GM21786 (cell line): ENCODE data around the gene BNIPL.

ENCODE experiments used
- ATAC-seq: cut with Tn5 transposase; IDR thresholded peaks from one replicate; pipeline ENCODE4 v1.9.1; 2021; ENCODE audit not compliant: unreplicated experiment

Gene BNIPL

GRCh38 chr1:151036356-151036755 is at the start of gene BNIPL:
BNIPL (plus strand) TSS chr1:151036586; CDS start chr1:151036726, 140 bp downstream.
- no peak for ATAC-seq

- no peak for ATAC-seq
These were observed 48.5 kb upstream of the BNIPL start for GRCh38 chr1:150987924-150988323.

GRCh38 chr1:150992626-150993025 is 43.8 kb upstream of the BNIPL start:
- ATAC-seq: no peak

GRCh38 chr1:150994248-150994647 is 42.1 kb upstream of the BNIPL start:
- no peak for ATAC-seq

GRCh38 chr1:150995460-150995859 is 40.9 kb upstream of the BNIPL start:
- ATAC-seq: no peak

GRCh38 chr1:150995896-150996295 is 40.5 kb upstream of the BNIPL start:
- ATAC-seq: no peak

GRCh38 chr1:150997126-150997872 is 39.1 kb upstream of the BNIPL start:
- ATAC-seq: no peak

GRCh38 chr1:150997949-150998348 is 38.4 kb upstream of the BNIPL start:
- ATAC-seq: no peak

GRCh38 chr1:150999051-150999674 is 37.2 kb upstream of the BNIPL start:
- ATAC-seq: no peak

GRCh38 chr1:150999926-151000325 is 36.5 kb upstream of the BNIPL start:
- no peak for ATAC-seq

- ATAC-seq: no peak
These were observed 36.0 kb upstream of the BNIPL start for GRCh38 chr1:151000408-151000807.

GRCh38 chr1:151001602-151002001 is 34.8 kb upstream of the BNIPL start:
- no peak for ATAC-seq

- no peak for ATAC-seq
These were observed 34.3 kb upstream of the BNIPL start for GRCh38 chr1:151002051-151002450.

- no peak for ATAC-seq
These were observed 33.8 kb upstream of the BNIPL start for GRCh38 chr1:151002611-151003010.

GRCh38 chr1:151003180-151003579 is 33.2 kb upstream of the BNIPL start:
- no peak for ATAC-seq

GRCh38 chr1:151005729-151006319 is 30.6 kb upstream of the BNIPL start:
- no peak for ATAC-seq

- peak; percentile 41 for ATAC-seq
These were observed 29.9 kb upstream of the BNIPL start, which contains the start of gene MINDY1 for GRCh38 chr1:151006327-151007052. MINDY1 (minus strand) TSS chr1:151006902; CDS start chr1:151002617, 4,285 bp downstream.

- no peak for ATAC-seq
These were observed 28.5 kb upstream of the BNIPL start for GRCh38 chr1:151007853-151008243.

- peak; percentile 53 for ATAC-seq
These were observed 27.9 kb upstream of the BNIPL start, which contains the start of gene PRUNE1 for GRCh38 chr1:151008244-151009205. PRUNE1 (plus strand) TSS chr1:151008449; CDS start chr1:151008633, 184 bp downstream.

- ATAC-seq: no peak
These were observed 27.2 kb upstream of the BNIPL start for GRCh38 chr1:151009206-151009587.
